Endothelial cell of umbilical vein (primary cell): Measurements from ENCODE around the gene SLC12A2. TPM values are rescaled to one million over a fixed set of nuclear protein-coding genes. Genes with fewer than 3 reads are reported as not detected.

Source experiments
- BruUV-seq: library from RNA; stranded (reverse); fragments of 400-500 nt; replicated peaks from 2 replicates; lab custom pipeline; 2021; lab: Mats Ljungman, UMichigan
- CTCF ChIA-PET: fragments of 300-600, 350-600 bp; sonication (Branson Sonifier 250); formaldehyde crosslinking; loops from one replicate; lab custom pipeline; 2021; ENCODE audit warnings: antibody characterized with exemption, inconsistent platforms; lab: Charles Lee
- POLR2A ChIA-PET: fragments of 300-600, 350-600 bp; sonication (Branson Sonifier 250); formaldehyde crosslinking; loops from one replicate; lab custom pipeline; 2021; ENCODE audit warnings: antibody characterized with exemption, inconsistent platforms; lab: Charles Lee
- DNase-seq: peaks from one replicate; pipeline ENCODE4 v3.0.0-alpha.2; 2011; ENCODE audit warnings: low read depth, low spot score
- FAIRE-seq: peaks from 2 replicates; lab custom pipeline; 2011; peaks lifted over from hg19 to GRCh38; lab: Jason Lieb, UNC
- H2AFZ ChIP-seq: 2 replicates; pipeline ENCODE4 v1.6.0; 2012; ENCODE audit warnings: low read depth, low read length, control low read depth, inconsistent platforms
- H3K27ac ChIP-seq: 2 replicates; pipeline ENCODE4 v1.5.1; 2011; ENCODE audit warnings: low read depth, mild to moderate bottlenecking, control low read depth, low read length, moderate library complexity; ENCODE audit not compliant: insufficient read depth
- H3K27me3 ChIP-seq, 2 experiments: 2 replicates each; pipeline versions ENCODE4 v1.6.0 to v1.6.1; 2011; ENCODE audit warnings: low read length in 2 of 2, mixed read lengths in 1 of 2; ENCODE audit not compliant: control insufficient read depth in 2 of 2, insufficient read depth in 2 of 2
- H3K36me3 ChIP-seq, 2 experiments: 2 replicates in 1 of 2; 3 replicates in 1 of 2; pipeline ENCODE4 v1.5.1; 2011; ENCODE audit warnings: low read length in 2 of 2, mild to moderate bottlenecking in 1 of 2, moderate library complexity in 1 of 2; ENCODE audit not compliant: control insufficient read depth in 2 of 2, insufficient read depth in 2 of 2; ENCODE audit errors: extremely low read depth in 1 of 2
- H3K4me1 ChIP-seq: 3 replicates; pipeline ENCODE4 v1.5.1; 2011; ENCODE audit warnings: mild to moderate bottlenecking, low read length; ENCODE audit not compliant: control insufficient read depth, insufficient read depth; ENCODE audit errors: extremely low read depth
- H3K4me2 ChIP-seq: 2 replicates; pipeline ENCODE4 v1.6.1; 2011; ENCODE audit warnings: low read length, control low read depth, mixed read lengths; ENCODE audit not compliant: insufficient read depth
- H3K4me3 ChIP-seq, 3 experiments: fragments of 200-600 bp in 1 of 3; sonication (generic), shearing (Covaris generic) in 1 of 3; replicated peaks in 1 of 3; 2 replicates each; pipeline ENCODE4 v1.5.1; 2011 to 2016; ENCODE audit warnings: control low read depth in 3 of 3, low read length in 3 of 3, mild to moderate bottlenecking in 2 of 3, inconsistent platforms in 1 of 3, low read depth in 1 of 3, moderate library complexity in 1 of 3; ENCODE audit not compliant: insufficient read depth in 1 of 3
- H3K79me2 ChIP-seq: 2 replicates; pipeline ENCODE4 v1.6.0; 2012; ENCODE audit warnings: low read length, inconsistent platforms; ENCODE audit not compliant: control insufficient read depth, insufficient read depth
- H3K9ac ChIP-seq: replicated peaks from 2 replicates; pipeline ENCODE3; 2011; ENCODE audit warnings: low read length, control low read depth; ENCODE audit not compliant: insufficient read depth; ENCODE audit errors: extremely low read depth
- H3K9me1 ChIP-seq: replicated peaks from 3 replicates; pipeline ENCODE4 v1.6.0; 2011; ENCODE audit warnings: mild to moderate bottlenecking, low read length; ENCODE audit not compliant: control insufficient read depth, insufficient read depth; ENCODE audit errors: extremely low read depth
- H3K9me3 ChIP-seq: replicated peaks from 2 replicates; pipeline ENCODE4 v1.5.1; 2012; ENCODE audit warnings: low read length, inconsistent platforms; ENCODE audit not compliant: control insufficient read depth, insufficient read depth
- H4K20me1 ChIP-seq: replicated peaks from 2 replicates; pipeline ENCODE3; 2011; ENCODE audit warnings: mild to moderate bottlenecking, low read length; ENCODE audit not compliant: control insufficient read depth, insufficient read depth; ENCODE audit errors: extremely low read depth
- CTCF ChIP-seq, 2 donors: IDR thresholded peaks; 1 replicate in 1 of 2; 2 replicates in 1 of 2; pipeline ENCODE4 v1.5.1; 2011; ENCODE audit warnings: low read length in 2 of 2, mild to moderate bottlenecking in 2 of 2, moderate library complexity in 2 of 2, control low read depth in 1 of 2, inconsistent platforms in 1 of 2, low read depth in 1 of 2; ENCODE audit not compliant: insufficient read depth in 1 of 2; ENCODE audit errors: extremely low read depth in 1 of 2
- EZH2 ChIP-seq: IDR thresholded peaks from 2 replicates; pipeline ENCODE4 v1.6.1; 2012; ENCODE audit warnings: borderline replicate concordance, low read depth, mild to moderate bottlenecking, moderate library complexity, low read length, inconsistent platforms; ENCODE audit not compliant: severe bottlenecking
- FOS ChIP-seq: IDR thresholded peaks from 2 replicates; pipeline ENCODE4 v1.6.1; 2011; ENCODE audit warnings: mild to moderate bottlenecking, low read length, moderate library complexity, borderline replicate concordance; ENCODE audit not compliant: insufficient read depth
- GATA2 ChIP-seq: IDR thresholded peaks from 2 replicates; pipeline ENCODE4 v1.7.0; 2011; ENCODE audit warnings: low read depth, mild to moderate bottlenecking, moderate library complexity, mixed read lengths, low read length; ENCODE audit not compliant: insufficient read length, insufficient read depth
- JUN ChIP-seq: IDR thresholded peaks from 2 replicates; pipeline ENCODE4 v1.6.1; 2011; ENCODE audit warnings: borderline replicate concordance, low read depth; ENCODE audit not compliant: insufficient read length, insufficient read depth
- MAX ChIP-seq: IDR thresholded peaks from 2 replicates; pipeline ENCODE4 v1.6.1; 2011; ENCODE audit not compliant: insufficient read depth, insufficient read length
- MYC ChIP-seq: IDR thresholded peaks from one replicate; pipeline ENCODE4 v1.6.1; 2011; ENCODE audit warnings: mild to moderate bottlenecking, low read depth, low read length
- POLR2A ChIP-seq: IDR thresholded peaks from 2 replicates; pipeline ENCODE4 v1.6.1; 2012; ENCODE audit warnings: low read depth, mild to moderate bottlenecking, control low read depth, low read length
- POLR2AphosphoS5 ChIP-seq: IDR thresholded peaks from 2 replicates; pipeline ENCODE4 v1.6.1; 2012; ENCODE audit warnings: low read depth, mild to moderate bottlenecking, control low read depth, low read length, moderate library complexity; ENCODE audit not compliant: insufficient read depth
- dilution Hi-C: fragments of 300-500 bp; cut with MboI; formaldehyde crosslinking; loops from one replicate; pipeline ENCODE4 v1.15.0; 2019; ENCODE audit warnings: low sequenced_read_pairs; ENCODE audit not compliant: extremely low pct_ligation_motif_present
- intact Hi-C: fragments of 100-400 bp; cut with micrococcal nuclease; formaldehyde crosslinking; loops from one replicate; pipeline ENCODE4 v1.10.0; 2022
- polyA plus RNA-seq, 4 experiments: library from polyadenylated mRNA; depleted of rRNA in 3 of 4; stranded (reverse) in 3 of 4; unstranded in 1 of 4; fragments of >200 nt; gene quantifications; 2 replicates each; pipeline versions ENCODE4 v1.2.1 to v1.2.3, GENCODE V29; 2011 to 2012; ENCODE audit warnings: missing spikeins in 1 of 4
- total RNA-seq: library from RNA; stranded (reverse); gene quantifications from 2 replicates; pipeline ENCODE4 v1.2.3, GENCODE V29; 2021

SLC12A2 gene
- total and polyA plus RNA-seq, 2 donors (not counting 3 experiments of a cell fraction or from before 2014, with no cell fraction given): 11.0 to 59.5 TPM

- dilution Hi-C loops: no loop called here
These were observed 128.7 kb downstream of the SLC12A2 start for GRCh38 chr5:128212191-128212806.

More at GRCh38 chr5:128212191-128212806, 128.7 kb downstream of the SLC12A2 start:
- H3K9ac ChIP-seq: no peak overlapping the region
- no peaks in the 10 kb centered on the region for H3K4me1 ChIP-seq
- no peak overlapping the region for H3K4me2 ChIP-seq
- BruUV-seq: no TSS peak
- DNase-seq (no peak), FAIRE-seq (no peak)
- no peaks in the 10 kb centered on the region for H3K79me2 ChIP-seq
- no peak overlapping the region for H3K27ac ChIP-seq
- no peak overlapping the region for H2AFZ ChIP-seq
- no peaks in the 10 kb centered on the region for H4K20me1 ChIP-seq
- CTCF ChIA-PET: interaction anchor here (0.7 to 3.3 kb wide), 12 partner anchors 10 to 917 kb away, joined by 3 to 34 read pairs (median 4); no protein-coding TSS in a partner anchor
- POLR2A ChIA-PET: no interaction called here
- no peaks in the 10 kb centered on the region for H3K9me3 ChIP-seq
- no peaks in the 10 kb centered on the region for H3K36me3 ChIP-seq
- H3K9me1 ChIP-seq: no peaks in the 10 kb centered on the region
- TF ChIP-seq JUN (no peak), POLR2AphosphoS5 (no peak), POLR2A (no peak), FOS (no peak), GATA2 (no peak), MYC (no peak), CTCF (IDR thresholded peaks at IDR 0.05; ENCODE audit: extremely low read depth in 1 of 2, insufficient read depth in 1 of 2, low read depth in 1 of 2, low read length in 2 of 2) (no peak), MAX (no peak), EZH2 (no peak)
- intact Hi-C loops: no loop called here
- no peaks in the 10 kb centered on the region for H3K27me3 ChIP-seq
- H3K4me3 ChIP-seq: no peak overlapping the region
